Nephron (organoid): Measurements from ENCODE around the gene SRA1.

Experiments
- H3K27ac Mint-ChIP-seq, 3 experiments: 2 replicates each; pipeline ENCODE4 v1.8.0; 2020; ENCODE audit warnings: mixed read lengths in 3 of 3, mild to moderate bottlenecking in 2 of 3, moderate library complexity in 1 of 3
- H3K27me3 Mint-ChIP-seq: 2 replicates; pipeline ENCODE4 v1.8.0; 2021; ENCODE audit warnings: low read depth, mild to moderate bottlenecking, moderate library complexity, mixed read lengths
- H3K36me3 Mint-ChIP-seq: 2 replicates; pipeline ENCODE4 v1.8.0; 2020; ENCODE audit warnings: low read depth, mixed read lengths
- H3K4me1 Mint-ChIP-seq: 2 replicates; pipeline ENCODE4 v1.8.0; 2020; ENCODE audit warnings: mixed read lengths
- H3K4me3 Mint-ChIP-seq, 3 experiments: 2 replicates each; pipeline ENCODE4 v1.8.0; 2020; ENCODE audit warnings: mild to moderate bottlenecking in 3 of 3, mixed read lengths in 3 of 3, moderate library complexity in 2 of 3
- H3K9me3 Mint-ChIP-seq: 2 replicates; pipeline ENCODE4 v1.8.0; 2020; ENCODE audit warnings: mixed read lengths
- CTCF ChIP-seq, 3 experiments: fragments of 200-600 bp; sonication (generic); IDR thresholded peaks; one replicate each; pipeline ENCODE4 v1.5.0; 2021; ENCODE audit warnings: antibody characterized with exemption in 3 of 3; ENCODE audit not compliant: unreplicated experiment in 3 of 3

The SRA1 gene

GRCh38 chr5:140569197-140569596 lies 11.9 kb upstream of the SRA1 start:
- no peak for TF ChIP-seq CTCF (IDR thresholded peaks at IDR 0.05; ENCODE audit: unreplicated experiment in 3 of 3)
- peaks cover 26% of the 10 kb centered on the region for H3K4me1 Mint-ChIP-seq
- H3K27ac Mint-ChIP-seq: no peak overlapping the region
- H3K9me3 Mint-ChIP-seq: no peaks in the 10 kb centered on the region
- H3K27me3 Mint-ChIP-seq: no peaks in the 10 kb centered on the region
- H3K4me3 Mint-ChIP-seq: peak overlapping the region in 1 of 3 experiments; percentile 50
- H3K36me3 Mint-ChIP-seq: peaks cover 17% of the 10 kb centered on the region

- H3K27me3 Mint-ChIP-seq: no peaks in the 10 kb centered on the region
- H3K4me3 Mint-ChIP-seq: peak overlapping the region in 1 of 3 experiments; percentile 35
- no peak for TF ChIP-seq CTCF (IDR thresholded peaks at IDR 0.05; ENCODE audit: unreplicated experiment in 3 of 3)
- peaks cover 17% of the 10 kb centered on the region for H3K36me3 Mint-ChIP-seq
- H3K9me3 Mint-ChIP-seq: no peaks in the 10 kb centered on the region
- peaks cover 31% of the 10 kb centered on the region for H3K4me1 Mint-ChIP-seq
- H3K27ac Mint-ChIP-seq: no peak overlapping the region
Measured at GRCh38 chr5:140568443-140569063, 11.3 kb upstream of the SRA1 start.

GRCh38 chr5:140567871-140568270 lies 10.6 kb upstream of the SRA1 start:
- peaks cover 36% of the 10 kb centered on the region for H3K4me1 Mint-ChIP-seq
- H3K27ac Mint-ChIP-seq: no peak overlapping the region
- no peaks in the 10 kb centered on the region for H3K9me3 Mint-ChIP-seq
- no peak for TF ChIP-seq CTCF (IDR thresholded peaks at IDR 0.05; ENCODE audit: unreplicated experiment in 3 of 3)
- H3K36me3 Mint-ChIP-seq: peaks cover 17% of the 10 kb centered on the region
- no peaks in the 10 kb centered on the region for H3K27me3 Mint-ChIP-seq
- peak overlapping the region; percentile 55 to 99 (median 80) for H3K4me3 Mint-ChIP-seq

- Mint-ChIP-seq H3K27me3 (no peaks in the 10 kb centered on the region), H3K36me3 (peaks cover 17% of the 10 kb centered on the region), H3K9me3 (no peaks in the 10 kb centered on the region), H3K4me3 (peak overlapping the region; percentile 59 to 99 (median 80)), H3K4me1 (peaks cover 41% of the 10 kb centered on the region), H3K27ac (no peak overlapping the region)
- TF ChIP-seq CTCF (IDR thresholded peaks at IDR 0.05; ENCODE audit: unreplicated experiment in 3 of 3): no peak
Measured at GRCh38 chr5:140567136-140567818, 10.0 kb upstream of the SRA1 start.

- H3K4me1 Mint-ChIP-seq: peaks cover 41% of the 10 kb centered on the region
- H3K27ac Mint-ChIP-seq: no peak overlapping the region
- TF ChIP-seq CTCF (IDR thresholded peaks at IDR 0.05; ENCODE audit: unreplicated experiment in 3 of 3): no peak
- peak overlapping the region; percentile 59 to 99 (median 80) for H3K4me3 Mint-ChIP-seq
- H3K36me3 Mint-ChIP-seq: peaks cover 17% of the 10 kb centered on the region
- H3K27me3 Mint-ChIP-seq: no peaks in the 10 kb centered on the region
- no peaks in the 10 kb centered on the region for H3K9me3 Mint-ChIP-seq
Measured at GRCh38 chr5:140566665-140567064, 9.4 kb upstream of the SRA1 start.

GRCh38 chr5:140565780-140566095 lies 8.5 kb upstream of the SRA1 start:
- Mint-ChIP-seq H3K4me3 (peak overlapping the region; percentile 92 to 99 (median 96)), H3K27ac (peak overlapping the region in 2 of 3 experiments; percentile 76 to 92)

More at GRCh38 chr5:140565780-140566095, 8.5 kb upstream of the SRA1 start:
- Mint-ChIP-seq H3K4me1 (peaks cover 46% of the 10 kb centered on the region), H3K9me3 (no peaks in the 10 kb centered on the region), H3K36me3 (peaks cover 21% of the 10 kb centered on the region), H3K27me3 (peaks cover 4% of the 10 kb centered on the region)
- TF ChIP-seq CTCF (IDR thresholded peaks at IDR 0.05; ENCODE audit: unreplicated experiment in 3 of 3): no peak
